GM12892 (cell line): Measurements from ENCODE around the gene SH3BGR.

Experiments
- POLR2A ChIP-seq: IDR thresholded peaks from 2 replicates; pipeline ENCODE4 v1.6.1; 2011; ENCODE audit warnings: low read depth, low read length, control low read depth
- POLR2AphosphoS5 ChIP-seq: IDR thresholded peaks from 2 replicates; pipeline ENCODE4 v1.6.1; 2011; ENCODE audit warnings: low read depth, low read length, control low read depth
- TAF1 ChIP-seq: IDR thresholded peaks from 2 replicates; pipeline ENCODE4 v1.6.1; 2011; ENCODE audit warnings: low read depth, mild to moderate bottlenecking, control low read depth, low read length, borderline replicate concordance

GRCh38 chr21:39452970-39453342, 1.2 kb downstream of the SH3BGR start:
- TF ChIP-seq POLR2AphosphoS5 = no peak
- no peak for TF ChIP-seq POLR2A
- no peak for TF ChIP-seq TAF1
